HFFc6 (cell line): Measurements from ENCODE around the gene CCDC33. TPM values are rescaled to one million over a fixed set of nuclear protein-coding genes. Genes with fewer than 3 reads are reported as not detected.

Source experiments
- DNase-seq: peaks from one replicate; pipeline ENCODE4 v3.0.0-alpha.2; 2018
- H3K27ac Mint-ChIP-seq: 2 replicates; pipeline ENCODE4 v1.8.0; 2020; ENCODE audit warnings: mild to moderate bottlenecking, mixed read lengths
- H3K27me3 Mint-ChIP-seq: 2 replicates; pipeline ENCODE4 v1.8.0; 2021; ENCODE audit warnings: mild to moderate bottlenecking, moderate library complexity, mixed read lengths; ENCODE audit not compliant: insufficient read depth
- H3K36me3 Mint-ChIP-seq: 2 replicates; pipeline ENCODE4 v1.8.0; 2021; ENCODE audit warnings: low read depth, mixed read lengths
- H3K4me1 Mint-ChIP-seq: 2 replicates; pipeline ENCODE4 v1.8.0; 2020; ENCODE audit warnings: low read depth, mixed read lengths
- H3K4me3 Mint-ChIP-seq: 2 replicates; pipeline ENCODE4 v1.8.0; 2020; ENCODE audit warnings: mild to moderate bottlenecking, moderate library complexity, mixed read lengths
- H3K9me3 Mint-ChIP-seq: 2 replicates; pipeline ENCODE4 v1.8.0; 2020; ENCODE audit warnings: mild to moderate bottlenecking, mixed read lengths
- CTCF ChIP-seq: fragments of 200-600 bp; sonication (generic); IDR thresholded peaks from 2 replicates; pipeline ENCODE4 v1.5.0; 2021; ENCODE audit warnings: antibody characterized with exemption, mild to moderate bottlenecking
- total RNA-seq, 6 experiments: library from RNA; stranded (reverse); fragmentation: NEBNext Ultra II Directional; extraction: Animal tissue kit (Norgen Biotek cat#: 25700); gene quantifications; 2 replicates in 1 of 6; 3 replicates in 5 of 6; pipeline ENCODE4 v1.2.3, GENCODE V29; 2021

Gene CCDC33
- total RNA-seq, 6 experiments from 2014 or later: 0.30 TPM; not detected in 5

GRCh38 chr15:74257105-74257504, 21.0 kb downstream of the CCDC33 start:
- no peaks in the 10 kb centered on the region for H3K36me3 Mint-ChIP-seq
- H3K9me3 Mint-ChIP-seq: no peaks in the 10 kb centered on the region
- TF ChIP-seq CTCF: no peak
- DNase-seq: no peak
- no peak overlapping the region for H3K27ac Mint-ChIP-seq
- no peak overlapping the region for H3K4me3 Mint-ChIP-seq
- peaks cover 16% of the 10 kb centered on the region for H3K4me1 Mint-ChIP-seq
- H3K27me3 Mint-ChIP-seq: peaks cover 60% of the 10 kb centered on the region

- no peak for TF ChIP-seq CTCF
- no peaks in the 10 kb centered on the region for H3K36me3 Mint-ChIP-seq
- H3K9me3 Mint-ChIP-seq: no peaks in the 10 kb centered on the region
- no peak overlapping the region for H3K4me3 Mint-ChIP-seq
- no peak overlapping the region for H3K27ac Mint-ChIP-seq
- no peak for DNase-seq
- H3K4me1 Mint-ChIP-seq: peaks cover 11% of the 10 kb centered on the region
- peaks cover 63% of the 10 kb centered on the region for H3K27me3 Mint-ChIP-seq
Observed at GRCh38 chr15:74257623-74258022, 21.5 kb downstream of the CCDC33 start.

GRCh38 chr15:74258456-74259291, 22.5 kb downstream of the CCDC33 start:
- Mint-ChIP-seq H3K36me3 (no peaks in the 10 kb centered on the region), H3K9me3 (no peaks in the 10 kb centered on the region), H3K4me3 (no peak overlapping the region), H3K27me3 (peaks cover 64% of the 10 kb centered on the region), H3K4me1 (peaks cover under 1% of the 10 kb centered on the region; the same call in 1 of the 2 replicates), H3K27ac (no peak overlapping the region)
- DNase-seq: no peak
- TF ChIP-seq CTCF: no peak

GRCh38 chr15:74259292-74259648, 23.1 kb downstream of the CCDC33 start:
- H3K27ac Mint-ChIP-seq: no peak overlapping the region
- no peaks in the 10 kb centered on the region for H3K9me3 Mint-ChIP-seq
- H3K4me1 Mint-ChIP-seq: no peaks in the 10 kb centered on the region
- DNase-seq: no peak
- TF ChIP-seq CTCF: no peak
- no peak overlapping the region for H3K4me3 Mint-ChIP-seq
- H3K27me3 Mint-ChIP-seq: peaks cover 67% of the 10 kb centered on the region
- H3K36me3 Mint-ChIP-seq: no peaks in the 10 kb centered on the region

GRCh38 chr15:74259821-74260607, 23.9 kb downstream of the CCDC33 start:
- peaks cover 65% of the 10 kb centered on the region for H3K27me3 Mint-ChIP-seq
- H3K36me3 Mint-ChIP-seq: no peaks in the 10 kb centered on the region
- no peak overlapping the region for H3K27ac Mint-ChIP-seq
- H3K4me1 Mint-ChIP-seq: no peaks in the 10 kb centered on the region
- TF ChIP-seq CTCF: no peak
- DNase-seq: no peak
- no peaks in the 10 kb centered on the region for H3K9me3 Mint-ChIP-seq
- H3K4me3 Mint-ChIP-seq: no peak overlapping the region
